Activated CD8-positive, alpha-beta memory T cell treated with anti-CD3 and anti-CD28 coated beads, Interleukin-2, amount 50 U/mL, for 48 hours (primary cell): ENCODE results near the gene PCDH1.
"Not testable (repeated sequence)": the region's sequence is repeated elsewhere in the genome, so short reads cannot be mapped to it uniquely, and the experiment has no call there.

Source experiments
- DNase-seq: peaks from one replicate; pipeline ENCODE4 v3.0.0-alpha.2; 2020

PCDH1 gene

GRCh38 chr5:141897425-141897824, 19.2 kb upstream of the PCDH1 start:
- no peak for DNase-seq

- not testable (repeated sequence) for DNase-seq
Observed at GRCh38 chr5:141890429-141890828, 12.2 kb upstream of the PCDH1 start.

GRCh38 chr5:141889282-141889871, 11.2 kb upstream of the PCDH1 start:
- DNase-seq: no peak

- DNase-seq: no peak
Observed at GRCh38 chr5:141883892-141884318, 5.7 kb upstream of the PCDH1 start.

- no peak for DNase-seq
Observed at GRCh38 chr5:141883184-141883891, 5.1 kb upstream of the PCDH1 start.

GRCh38 chr5:141882594-141883183, 4.5 kb upstream of the PCDH1 start:
- no peak for DNase-seq

GRCh38 chr5:141881886-141882285, 3.7 kb upstream of the PCDH1 start:
- DNase-seq: no peak

- no peak for DNase-seq
Observed at GRCh38 chr5:141880961-141881801, 3.0 kb upstream of the PCDH1 start.

GRCh38 chr5:141879941-141880738, 1.9 kb upstream of the PCDH1 start:
- DNase-seq: peak; percentile 29

- no peak for DNase-seq
Observed at GRCh38 chr5:141879426-141879759, 1.2 kb upstream of the PCDH1 start.

- peak; percentile 92 for DNase-seq
Observed at GRCh38 chr5:141878711-141879425, 658 bp upstream of the PCDH1 start.

GRCh38 chr5:141877356-141878185, 639 bp downstream of the PCDH1 start:
- DNase-seq: peak; percentile 70

- no peak for DNase-seq
Observed at GRCh38 chr5:141876628-141877355, 1.4 kb downstream of the PCDH1 start.

- no peak for DNase-seq
Observed at GRCh38 chr5:141875795-141876627, 2.2 kb downstream of the PCDH1 start.

- DNase-seq: no peak
Observed at GRCh38 chr5:141875022-141875740, 3.0 kb downstream of the PCDH1 start.

- DNase-seq: no peak
Observed at GRCh38 chr5:141874262-141874964, 3.8 kb downstream of the PCDH1 start.

- DNase-seq: no peak
Observed at GRCh38 chr5:141873933-141874261, 4.3 kb downstream of the PCDH1 start.
